Smooth muscle cell (in vitro differentiated cells): Measurements from ENCODE around the gene XYLT1. TPM values are rescaled to one million over a fixed set of nuclear protein-coding genes. Genes with fewer than 3 reads are reported as not detected.
A peak's percentile ranks its signal among the peaks of the same experiment; 100 is the strongest.

Experiments
- DNase-seq: peaks from one replicate; lab custom pipeline; 2025; ENCODE audit not compliant: unreplicated experiment; lab: John Stamatoyannopoulos, UW
- H2AFZ ChIP-seq: fragments of 200-600 bp; sonication (generic); 2 replicates; pipeline ENCODE4 v1.6.0; 2016; ENCODE audit warnings: antibody characterized with exemption, low read depth, mild to moderate bottlenecking
- H3F3A ChIP-seq: fragments of 200-600 bp; sonication (generic); 2 replicates; pipeline ENCODE4 v1.6.0; 2017; ENCODE audit warnings: antibody characterized with exemption, low read depth
- H3K27ac ChIP-seq: fragments of 200-600 bp; sonication (generic); 2 replicates; pipeline ENCODE4 v1.5.1; 2016; ENCODE audit warnings: low read depth, mild to moderate bottlenecking
- H3K27me3 ChIP-seq: fragments of 200-600 bp; sonication (generic); 2 replicates; pipeline ENCODE4 v1.6.1; 2016; ENCODE audit warnings: low read depth, mild to moderate bottlenecking
- H3K36me3 ChIP-seq: fragments of 200-600 bp; sonication (generic); 2 replicates; pipeline ENCODE4 v1.5.1; 2016; ENCODE audit warnings: low read depth
- H3K4me1 ChIP-seq: fragments of 200-600 bp; sonication (generic); 2 replicates; pipeline ENCODE4 v1.5.1; 2016; ENCODE audit warnings: low read depth
- H3K4me2 ChIP-seq: fragments of 200-600 bp; sonication (generic); 2 replicates; pipeline ENCODE4 v1.6.0; 2016; ENCODE audit warnings: mild to moderate bottlenecking
- H3K4me3 ChIP-seq: fragments of 200-600 bp; sonication (generic); 2 replicates; pipeline ENCODE4 v1.5.1; 2016; ENCODE audit warnings: mild to moderate bottlenecking
- H3K79me2 ChIP-seq: fragments of 200-600 bp; sonication (generic); 2 replicates; pipeline ENCODE4 v1.6.0; 2016; ENCODE audit warnings: low read depth, mild to moderate bottlenecking
- H3K9ac ChIP-seq: fragments of 200-600 bp; sonication (generic); 2 replicates; pipeline ENCODE4 v1.6.0; 2016; ENCODE audit warnings: low read depth
- H3K9me3 ChIP-seq: fragments of 200-600 bp; sonication (generic); replicated peaks from 2 replicates; pipeline ENCODE4 v1.5.1; 2016; ENCODE audit warnings: low read depth
- H4K20me1 ChIP-seq: fragments of 200-600 bp; sonication (generic); 2 replicates; pipeline ENCODE4 v1.6.0; 2016; ENCODE audit warnings: low read depth
- WGBS: methylation state at CpG from one replicate; pipeline ENCODE4 v1.1.7; 2016; ENCODE audit warnings: low lambda C conversion rate; 5-methylcytosine and 5-hydroxymethylcytosine counted together
- polyA plus RNA-seq: library from polyadenylated mRNA; unstranded; fragments of >200 nt; fragmentation: Nextera tagmentation; extraction: Ambion mirVana; gene quantifications from 2 replicates; pipeline ENCODE4 v1.2.1, GENCODE V29; 2016
- total RNA-seq: library from RNA; depleted of rRNA; stranded (reverse); fragments of >200 nt; gene quantifications from 2 replicates; pipeline ENCODE4 v1.2.3, GENCODE V29; 2014
- TF ChIP-seq, protein P1 (sequence below): fragments of 200-600 bp; sonication (generic); IDR thresholded peaks from 2 replicates; pipeline ENCODE4 v1.5.1; 2017; ENCODE audit warnings: borderline replicate concordance, mild to moderate bottlenecking, antibody characterized with exemption; ENCODE audit not compliant: insufficient read depth, poor library complexity, severe bottlenecking

XYLT1 gene
- total and polyA plus RNA-seq, 2 experiments from 2014 or later = 9.5 to 19.9 TPM

DNA sequence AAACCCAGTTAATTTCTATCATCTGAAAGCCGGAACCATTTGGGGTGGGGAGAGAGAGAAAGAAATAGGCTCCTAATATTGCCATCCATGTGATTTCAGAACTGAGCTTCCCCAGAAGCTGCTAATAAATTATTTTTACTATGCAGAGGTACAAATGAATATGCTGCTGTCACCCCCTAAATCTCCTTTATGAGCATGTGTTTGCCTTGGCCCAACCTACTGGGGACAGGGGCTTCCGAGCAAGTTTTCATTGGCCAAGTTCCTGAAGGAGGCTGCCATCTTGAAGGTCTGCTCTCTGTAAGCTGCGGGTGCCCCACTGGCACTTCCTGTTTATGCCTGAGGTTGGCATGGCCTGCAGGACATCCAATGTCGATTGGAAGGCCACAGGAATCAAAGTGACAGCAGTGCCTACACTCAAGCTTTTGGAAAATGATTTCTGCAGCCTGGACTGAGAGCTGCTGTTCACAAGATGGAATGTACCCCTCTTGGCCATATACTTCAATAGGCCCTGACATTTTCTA is 194.7 kb downstream of the XYLT1 start:
- 91% methylated on average over 4 of the region's 4 CpGs for WGBS
- no peak for DNase-seq
- no peak overlapping the region for H3K4me3 ChIP-seq
- TF ChIP-seq, protein P1, sequence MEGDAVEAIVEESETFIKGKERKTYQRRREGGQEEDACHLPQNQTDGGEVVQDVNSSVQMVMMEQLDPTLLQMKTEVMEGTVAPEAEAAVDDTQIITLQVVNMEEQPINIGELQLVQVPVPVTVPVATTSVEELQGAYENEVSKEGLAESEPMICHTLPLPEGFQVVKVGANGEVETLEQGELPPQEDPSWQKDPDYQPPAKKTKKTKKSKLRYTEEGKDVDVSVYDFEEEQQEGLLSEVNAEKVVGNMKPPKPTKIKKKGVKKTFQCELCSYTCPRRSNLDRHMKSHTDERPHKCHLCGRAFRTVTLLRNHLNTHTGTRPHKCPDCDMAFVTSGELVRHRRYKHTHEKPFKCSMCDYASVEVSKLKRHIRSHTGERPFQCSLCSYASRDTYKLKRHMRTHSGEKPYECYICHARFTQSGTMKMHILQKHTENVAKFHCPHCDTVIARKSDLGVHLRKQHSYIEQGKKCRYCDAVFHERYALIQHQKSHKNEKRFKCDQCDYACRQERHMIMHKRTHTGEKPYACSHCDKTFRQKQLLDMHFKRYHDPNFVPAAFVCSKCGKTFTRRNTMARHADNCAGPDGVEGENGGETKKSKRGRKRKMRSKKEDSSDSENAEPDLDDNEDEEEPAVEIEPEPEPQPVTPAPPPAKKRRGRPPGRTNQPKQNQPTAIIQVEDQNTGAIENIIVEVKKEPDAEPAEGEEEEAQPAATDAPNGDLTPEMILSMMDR = no peak
- no peaks in the 10 kb centered on the region for H3K79me2 ChIP-seq
- peaks cover 6% of the 10 kb centered on the region for H3K4me1 ChIP-seq
- no peak overlapping the region for H3K27ac ChIP-seq
- no peak overlapping the region for H3K9ac ChIP-seq
- H3K27me3 ChIP-seq = no peaks in the 10 kb centered on the region
- no peaks in the 10 kb centered on the region for H3K9me3 ChIP-seq
- no peak overlapping the region for H3K4me2 ChIP-seq
- H3F3A ChIP-seq = no peaks in the 10 kb centered on the region
- no peak overlapping the region for H2AFZ ChIP-seq
- H3K36me3 ChIP-seq = no peaks in the 10 kb centered on the region
- peaks cover 93% of the 10 kb centered on the region for H4K20me1 ChIP-seq

DNA sequence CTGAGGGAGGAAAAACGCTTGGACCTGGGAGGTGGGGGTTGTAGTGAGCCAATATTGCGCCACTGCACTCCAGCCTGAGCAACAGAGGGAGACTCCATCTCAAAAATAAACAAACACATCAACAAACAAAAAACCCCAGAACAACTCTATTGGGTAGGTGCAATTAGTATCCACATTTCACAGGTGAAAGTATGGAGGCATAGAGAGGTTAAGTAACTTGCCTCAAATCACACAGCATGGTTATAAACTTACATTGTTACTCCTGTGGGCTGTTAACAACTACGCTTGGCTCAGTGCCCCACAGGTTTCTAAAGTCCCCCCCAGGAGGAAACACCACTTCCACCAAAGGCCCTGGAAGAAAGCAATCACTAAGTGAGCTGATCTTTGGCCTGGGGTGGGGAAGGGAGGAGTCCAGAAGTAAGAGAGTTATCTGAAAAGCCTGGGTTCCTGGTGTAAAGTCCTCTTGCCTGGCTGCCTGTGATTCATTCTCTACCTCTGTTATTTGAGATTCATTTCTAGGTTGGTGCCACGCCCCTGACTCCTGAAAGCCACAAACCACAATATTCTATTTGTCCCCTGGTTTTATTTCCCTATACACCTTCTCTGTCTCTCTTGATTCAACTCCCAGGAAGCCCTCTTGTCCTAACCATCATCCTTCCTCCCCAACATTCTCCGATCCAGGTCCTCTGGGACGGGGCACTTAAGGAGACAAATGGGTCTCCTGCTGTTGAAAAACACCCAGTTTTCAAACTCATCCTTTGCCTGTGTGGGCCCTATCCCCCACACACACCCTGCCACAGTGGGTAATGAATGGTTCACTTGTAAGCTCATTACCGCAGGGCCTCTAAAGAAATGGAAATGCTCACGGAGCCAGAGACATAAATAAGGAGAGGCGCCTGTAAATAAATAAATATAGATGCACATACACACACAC is 195.4 kb downstream of the XYLT1 start:
- no peaks in the 10 kb centered on the region for H3K36me3 ChIP-seq
- H3K4me3 ChIP-seq = no peak overlapping the region
- peaks cover 6% of the 10 kb centered on the region for H3K4me1 ChIP-seq
- H2AFZ ChIP-seq = no peak overlapping the region
- no peaks in the 10 kb centered on the region for H3F3A ChIP-seq
- 92% methylated on average over 9 of the region's 9 CpGs for WGBS
- no peak overlapping the region for H3K4me2 ChIP-seq
- H3K9ac ChIP-seq = no peak overlapping the region
- TF ChIP-seq, protein P1 = no peak
- DNase-seq = no peak
- H3K27ac ChIP-seq = no peak overlapping the region
- H3K27me3 ChIP-seq = no peaks in the 10 kb centered on the region
- peaks cover 95% of the 10 kb centered on the region for H4K20me1 ChIP-seq
- H3K79me2 ChIP-seq = no peaks in the 10 kb centered on the region
- H3K9me3 ChIP-seq = no peaks in the 10 kb centered on the region

DNA sequence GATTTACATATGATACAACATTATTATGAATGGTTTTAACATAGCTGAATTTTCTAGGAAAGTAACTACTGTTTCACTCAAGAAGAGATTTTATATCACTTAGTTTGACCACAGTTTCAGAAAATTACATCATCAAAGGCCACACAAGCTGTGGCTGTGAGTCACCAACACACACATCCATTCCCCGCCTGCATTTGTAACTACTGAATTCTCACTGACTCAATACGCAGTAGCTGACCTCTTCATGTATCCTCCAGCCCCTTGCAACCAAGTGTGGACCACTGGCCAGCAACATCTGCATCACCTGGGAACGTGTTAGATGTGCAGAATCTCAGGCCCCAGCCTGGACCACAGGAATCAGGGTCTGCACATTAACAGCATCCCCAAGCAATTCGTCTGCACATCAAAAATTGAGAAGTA is 197.6 kb downstream of the XYLT1 start:
- Histone ChIP-seq H3K4me2 (peak overlapping the region; percentile 58), H3K79me2 (no peaks in the 10 kb centered on the region), H3K27me3 (no peaks in the 10 kb centered on the region), H3K4me3 (no peak overlapping the region), H3K36me3 (no peaks in the 10 kb centered on the region), H3K9ac (peak overlapping the region; percentile 31), H3F3A (no peaks in the 10 kb centered on the region), H3K4me1 (peaks cover 6% of the 10 kb centered on the region), H2AFZ (no peak overlapping the region), H4K20me1 (peaks cover 94% of the 10 kb centered on the region), H3K27ac (peak overlapping the region; percentile 47), H3K9me3 (no peaks in the 10 kb centered on the region)
- no peak for DNase-seq
- 33% methylated on average over 4 of the region's 4 CpGs for WGBS
- TF ChIP-seq, protein P1 = no peak
